OCI-LY7 (cell line): ENCODE measurements around the gene NCOA3. TPM values are rescaled to one million over a fixed set of nuclear protein-coding genes. Genes with fewer than 3 reads are reported as not detected.
A peak's percentile ranks its signal among the peaks of the same experiment; 100 is the strongest.

Experiments
- BruUV-seq: library from RNA; stranded (reverse); fragments of 400-500 nt; replicated peaks from 2 replicates; lab custom pipeline; 2021; lab: Mats Ljungman, UMichigan
- CTCF ChIA-PET: fragments of 300-600 bp; sonication (Branson Sonifier 250); formaldehyde crosslinking; loops from one replicate; lab custom pipeline; 2022; ENCODE audit warnings: antibody characterized with exemption; ENCODE audit not compliant: unreplicated experiment; lab: Charles Lee
- POLR2A ChIA-PET: fragments of 300-600 bp; sonication (Branson Sonifier 250); formaldehyde crosslinking; loops from one replicate; lab custom pipeline; 2022; ENCODE audit warnings: antibody characterized with exemption; lab: Charles Lee
- DNase-seq: peaks from one replicate; pipeline ENCODE4 v3.0.0-alpha.2; 2015; ENCODE audit warnings: low spot score
- H2AFZ ChIP-seq: fragments of 200-600 bp; sonication (generic), shearing (Covaris generic); 2 replicates; pipeline ENCODE4 v1.6.1; 2014; ENCODE audit warnings: mild to moderate bottlenecking, antibody characterized with exemption, low read length, moderate library complexity
- H3K27ac ChIP-seq: fragments of 200-600 bp; sonication (generic); 2 replicates; pipeline ENCODE4 v1.5.1; 2014; ENCODE audit warnings: mixed run types, low read depth, mild to moderate bottlenecking, moderate library complexity, low read length, inconsistent platforms; ENCODE audit not compliant: poor library complexity, severe bottlenecking
- H3K36me3 ChIP-seq: fragments of 200-600 bp; sonication (generic); 2 replicates; pipeline ENCODE4 v1.6.1; 2014; ENCODE audit warnings: mild to moderate bottlenecking, antibody characterized with exemption, low read length, moderate library complexity, mixed read lengths; ENCODE audit not compliant: insufficient read depth
- H3K4me1 ChIP-seq: fragments of 200-600 bp; sonication (generic); 2 replicates; pipeline ENCODE4 v1.5.1; 2014; ENCODE audit warnings: mild to moderate bottlenecking, low read length; ENCODE audit not compliant: insufficient read depth, poor library complexity, severe bottlenecking
- H3K4me2 ChIP-seq: fragments of 200-600 bp; sonication (generic); 2 replicates; pipeline ENCODE4 v1.6.1; 2014; ENCODE audit warnings: mild to moderate bottlenecking, low read length
- H3K4me3 ChIP-seq: fragments of 200-600 bp; sonication (generic); 2 replicates; pipeline ENCODE4 v1.5.1; 2014; ENCODE audit warnings: mild to moderate bottlenecking, low read depth, low read length; ENCODE audit not compliant: poor library complexity, severe bottlenecking
- H3K79me2 ChIP-seq: fragments of 200-600 bp; sonication (generic); 2 replicates; pipeline ENCODE4 v1.6.1; 2016; ENCODE audit warnings: low read depth, mild to moderate bottlenecking, low read length, moderate library complexity, mixed read lengths; ENCODE audit not compliant: insufficient read depth
- H3K9me2 ChIP-seq: fragments of 200-600 bp; sonication (generic); 2 replicates; pipeline ENCODE4 v1.6.1; 2016; ENCODE audit warnings: mild to moderate bottlenecking, low read length, mixed read lengths; ENCODE audit not compliant: insufficient read depth
- H3K9me3 ChIP-seq: fragments of 200-600 bp; sonication (generic); 2 replicates; pipeline ENCODE4 v1.6.1; 2014; ENCODE audit warnings: mild to moderate bottlenecking, mixed run types, low read length, mixed read lengths
- H4K20me1 ChIP-seq: fragments of 200-600 bp; sonication (generic); 2 replicates; pipeline ENCODE4 v1.6.1; 2014; ENCODE audit warnings: mild to moderate bottlenecking, antibody characterized with exemption, low read length, moderate library complexity, mixed read lengths; ENCODE audit not compliant: insufficient read depth
- EZH2phosphoT487 ChIP-seq: fragments of 200-600 bp; sonication (generic); IDR thresholded peaks from 2 replicates; pipeline ENCODE4 v1.6.1; 2018; ENCODE audit warnings: low read depth, borderline replicate concordance, mild to moderate bottlenecking, mixed run types, antibody characterized with exemption, low read length, moderate library complexity, mixed read lengths
- intact Hi-C: fragments of 100-400 bp; cut with micrococcal nuclease; formaldehyde crosslinking; loops from one replicate; pipeline ENCODE4 v1.10.0; 2022; ENCODE audit not compliant: unreplicated experiment
- total RNA-seq, 2 experiments: library from RNA; depleted of rRNA in 1 of 2; stranded (reverse); fragments of >200 nt in 1 of 2; shearing (Covaris generic) in 1 of 2; gene quantifications; 2 replicates each; pipeline ENCODE4 v1.2.3, GENCODE V29; 2014 to 2022
- TF ChIP-seq, protein P1 (sequence below): fragments of 200-600 bp; sonication (generic); conservative IDR thresholded peaks from 2 replicates; pipeline ENCODE4 v1.5.1; 2014; ENCODE audit warnings: mild to moderate bottlenecking, antibody characterized with exemption, low read length, moderate library complexity, mixed read lengths

NCOA3 gene
- total RNA-seq, 2 experiments from 2014 or later, result 50.5 to 75.6 TPM

DNA sequence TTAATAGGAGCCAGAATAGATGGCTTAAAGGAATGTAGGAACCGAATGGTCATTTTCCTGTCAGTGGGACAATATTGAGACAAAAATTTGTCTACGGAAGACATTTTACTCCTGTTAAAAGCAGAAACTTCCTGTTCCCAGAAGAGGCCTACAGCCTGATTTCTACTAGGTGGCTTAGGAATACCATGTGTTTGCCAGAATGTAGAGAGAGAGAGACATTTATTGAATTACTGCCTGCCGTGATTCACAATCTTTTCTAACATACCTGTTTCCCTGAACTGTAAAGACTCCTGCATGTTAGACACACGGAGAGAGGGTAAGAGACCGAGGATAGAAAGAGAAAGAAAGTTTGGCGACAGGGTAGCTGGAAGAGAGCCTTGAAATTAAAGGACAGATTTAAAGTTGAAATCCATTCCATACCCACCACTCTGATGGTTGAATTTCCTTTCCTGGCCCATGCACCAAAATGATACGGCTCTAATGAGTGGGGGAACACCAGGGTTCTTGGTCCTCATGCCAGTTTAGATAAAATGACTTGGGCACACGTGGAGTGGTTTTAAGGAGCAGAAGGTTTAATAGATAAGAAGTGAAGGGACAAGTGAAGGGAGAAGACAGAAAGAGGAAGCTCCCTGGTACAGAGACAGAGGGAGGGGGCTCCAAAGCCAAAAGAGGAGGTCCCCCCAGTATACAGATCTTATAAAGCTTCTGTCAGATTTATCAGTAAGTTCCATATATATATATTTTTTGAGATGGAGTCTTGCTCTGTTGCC is 22.5 kb downstream of the NCOA3 start:
- Histone ChIP-seq H3K4me3 (no peak overlapping the region), H3K4me1 (peaks cover 11% of the 10 kb centered on the region), H3K9me3 (peaks cover 51% of the 10 kb centered on the region; the same call in 1 of the 2 replicates), H3K4me2 (no peak overlapping the region), H3K36me3 (peaks cover 73% of the 10 kb centered on the region), H3K79me2 (peaks cover 85% of the 10 kb centered on the region), H3K27ac (no peak overlapping the region), H4K20me1 (no peaks in the 10 kb centered on the region), H3K9me2 (no peaks in the 10 kb centered on the region), H2AFZ (no peak overlapping the region)
- TF ChIP-seq EZH2phosphoT487, result no peak
- TF ChIP-seq, protein P1, sequence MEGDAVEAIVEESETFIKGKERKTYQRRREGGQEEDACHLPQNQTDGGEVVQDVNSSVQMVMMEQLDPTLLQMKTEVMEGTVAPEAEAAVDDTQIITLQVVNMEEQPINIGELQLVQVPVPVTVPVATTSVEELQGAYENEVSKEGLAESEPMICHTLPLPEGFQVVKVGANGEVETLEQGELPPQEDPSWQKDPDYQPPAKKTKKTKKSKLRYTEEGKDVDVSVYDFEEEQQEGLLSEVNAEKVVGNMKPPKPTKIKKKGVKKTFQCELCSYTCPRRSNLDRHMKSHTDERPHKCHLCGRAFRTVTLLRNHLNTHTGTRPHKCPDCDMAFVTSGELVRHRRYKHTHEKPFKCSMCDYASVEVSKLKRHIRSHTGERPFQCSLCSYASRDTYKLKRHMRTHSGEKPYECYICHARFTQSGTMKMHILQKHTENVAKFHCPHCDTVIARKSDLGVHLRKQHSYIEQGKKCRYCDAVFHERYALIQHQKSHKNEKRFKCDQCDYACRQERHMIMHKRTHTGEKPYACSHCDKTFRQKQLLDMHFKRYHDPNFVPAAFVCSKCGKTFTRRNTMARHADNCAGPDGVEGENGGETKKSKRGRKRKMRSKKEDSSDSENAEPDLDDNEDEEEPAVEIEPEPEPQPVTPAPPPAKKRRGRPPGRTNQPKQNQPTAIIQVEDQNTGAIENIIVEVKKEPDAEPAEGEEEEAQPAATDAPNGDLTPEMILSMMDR, result no peak
- POLR2A ChIA-PET, result no interaction called here
- BruUV-seq, result TSS peak; percentile 7
- intact Hi-C loops, result no loop called here
- CTCF ChIA-PET, result no interaction called here
- DNase-seq, result no peak

DNA sequence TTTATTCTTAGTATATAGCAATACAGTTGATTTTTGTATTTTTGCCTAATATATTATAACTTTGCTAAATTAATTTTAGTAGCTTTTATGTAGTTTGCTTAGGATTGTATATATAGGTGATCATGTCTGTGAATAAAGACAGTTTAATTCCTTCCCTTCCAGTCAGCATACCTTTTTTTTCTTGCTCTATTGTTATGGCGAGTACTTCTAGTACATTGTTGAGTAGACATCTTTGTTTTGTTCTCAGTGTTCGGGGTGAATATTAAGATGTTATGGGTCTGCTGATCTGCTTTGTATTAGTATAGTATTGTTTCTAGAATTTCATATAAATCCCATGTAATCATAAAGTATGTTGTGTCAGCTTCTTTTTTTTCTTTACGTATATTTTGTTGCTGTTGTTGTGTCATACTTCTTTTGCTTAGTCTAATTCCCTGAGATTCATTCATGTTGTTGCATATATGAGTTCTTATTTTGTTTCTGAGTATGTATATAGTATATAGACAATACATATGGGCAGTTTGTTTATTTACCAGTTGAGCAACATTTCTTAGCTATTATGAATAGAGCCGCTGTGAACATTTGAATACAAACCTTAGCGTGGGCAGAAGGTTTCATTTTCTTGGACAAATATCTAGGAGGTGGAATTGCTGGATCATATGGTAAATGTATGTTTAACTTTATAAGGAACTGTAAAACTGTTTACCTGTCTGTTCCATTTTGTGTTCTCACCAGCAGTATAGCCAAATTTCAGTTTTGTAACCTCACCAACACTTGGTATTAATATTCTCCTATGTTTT is 25.5 kb downstream of the NCOA3 start:
- H3K27ac ChIP-seq, result no peak overlapping the region
- no peak overlapping the region for H3K4me2 ChIP-seq
- peaks cover 24% of the 10 kb centered on the region for H3K4me1 ChIP-seq
- 0 out of 2 replicates have a peak, but pooled peaks cover 4% of the 10 kb centered on the region for H4K20me1 ChIP-seq
- ChIA-PET CTCF (no interaction called here), POLR2A (interaction anchor here (0.6 to 2.8 kb wide), 2 partner anchors 12 kb away, joined by 3 to 12 read pairs; no protein-coding TSS in a partner anchor)
- no peak for TF ChIP-seq EZH2phosphoT487
- TF ChIP-seq, protein P1, result no peak
- no peak overlapping the region for H2AFZ ChIP-seq
- no peak overlapping the region for H3K4me3 ChIP-seq
- BruUV-seq, result no TSS peak
- H3K36me3 ChIP-seq, result peaks cover 70% of the 10 kb centered on the region
- no peaks in the 10 kb centered on the region for H3K9me2 ChIP-seq
- H3K79me2 ChIP-seq, result peaks cover 85% of the 10 kb centered on the region
- no peak for DNase-seq
- intact Hi-C loops, result no loop called here
- peaks cover 27% of the 10 kb centered on the region; the same call in 1 of the 2 replicates for H3K9me3 ChIP-seq
